GM21390 (cell line): Measurements from ENCODE around the gene CYP2S1.
"Not testable (repeated sequence)": the region's sequence is repeated elsewhere in the genome, so short reads cannot be mapped to it uniquely, and the experiment has no call there.

ENCODE experiments used
- ATAC-seq: cut with Tn5 transposase; IDR thresholded peaks from one replicate; pipeline ENCODE4 v1.9.1; 2021; ENCODE audit not compliant: unreplicated experiment

The CYP2S1 gene

GRCh38 chr19:41194157-41194552 is 1.1 kb downstream of the CYP2S1 start:
- ATAC-seq = no peak

- no peak for ATAC-seq
Measured at GRCh38 chr19:41195675-41196497, 2.9 kb downstream of the CYP2S1 start.

GRCh38 chr19:41198559-41198958 is 5.5 kb downstream of the CYP2S1 start:
- no peak for ATAC-seq

GRCh38 chr19:41203371-41203770 is 10.4 kb downstream of the CYP2S1 start:
- ATAC-seq = no peak

- ATAC-seq = not testable (repeated sequence)
Measured at GRCh38 chr19:41204338-41204737, 11.3 kb downstream of the CYP2S1 start.

GRCh38 chr19:41205995-41206394 is 13.0 kb downstream of the CYP2S1 start:
- ATAC-seq = no peak

- no peak for ATAC-seq
Measured at GRCh38 chr19:41206456-41206855, 13.4 kb downstream of the CYP2S1 start.

GRCh38 chr19:41206926-41207750 is 14.1 kb downstream of the CYP2S1 start:
- no peak for ATAC-seq

GRCh38 chr19:41214161-41214560 is 21.1 kb downstream of the CYP2S1 start:
- ATAC-seq = no peak

GRCh38 chr19:41217741-41218140 is 24.7 kb downstream of the CYP2S1 start:
- ATAC-seq = no peak

- ATAC-seq = no peak
Measured at GRCh38 chr19:41218249-41218614, 25.2 kb downstream of the CYP2S1 start.

GRCh38 chr19:41218615-41219507 is 25.8 kb downstream of the CYP2S1 start, which contains the start of gene AXL:
Gene AXL, plus strand, starts transcription at chr19:41219223. Its CDS starts 170 bp downstream, at chr19:41219393.
- no peak for ATAC-seq

GRCh38 chr19:41219924-41220567 is 27.0 kb downstream of the CYP2S1 start:
- ATAC-seq = no peak

- ATAC-seq = no peak
Measured at GRCh38 chr19:41220811-41221210, 27.8 kb downstream of the CYP2S1 start.

GRCh38 chr19:41221514-41222205 is 28.6 kb downstream of the CYP2S1 start:
- ATAC-seq = no peak

- no peak for ATAC-seq
Measured at GRCh38 chr19:41222240-41222639, 29.2 kb downstream of the CYP2S1 start.

- no peak for ATAC-seq
Measured at GRCh38 chr19:41223431-41224234, 30.6 kb downstream of the CYP2S1 start.

GRCh38 chr19:41224632-41225031 is 31.6 kb downstream of the CYP2S1 start:
- no peak for ATAC-seq
